ENCODE data around the gene EVC2.

Gene EVC2

GRCh38 chr4:5715357-5715756 is 7.0 kb upstream of the EVC2 start (continued):
- no peak for TF ChIP-seq POU6F1 (CRISPR knock-in tag; IDR thresholded peaks at IDR 0.05; ENCODE audit: borderline replicate concordance, low read depth)

DNA sequence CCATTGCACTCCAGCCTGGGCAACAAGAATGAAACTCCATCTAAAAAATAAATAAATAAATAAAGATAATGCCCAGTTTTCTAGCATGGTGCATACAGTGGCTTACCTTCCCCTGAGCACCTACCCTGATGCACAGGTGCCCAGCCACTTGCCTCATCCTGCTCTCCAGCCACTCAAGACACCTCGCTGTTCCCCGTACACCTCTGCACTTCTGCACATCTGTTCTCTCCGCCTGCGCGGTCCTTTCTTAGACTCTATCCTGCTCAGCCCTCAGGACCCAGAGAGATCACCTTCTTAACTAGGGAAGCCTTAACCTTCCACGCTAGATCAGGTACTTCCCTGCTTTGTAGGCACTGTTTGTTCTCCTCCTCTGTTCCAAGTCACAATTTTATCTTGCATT is 5.5 kb upstream of the EVC2 start:
- TF ChIP-seq PPARA (CRISPR knock-in tag; IDR thresholded peaks at IDR 0.05; ENCODE audit: borderline replicate concordance) (no peak), ARNTL (CRISPR knock-in tag; IDR thresholded peaks at IDR 0.05; ENCODE audit: borderline replicate concordance, low read depth) (no peak), GLIS3 (CRISPR knock-in tag; IDR thresholded peaks at IDR 0.05) (no peak), ZFP30 (CRISPR knock-in tag; IDR thresholded peaks at IDR 0.05) (no peak), CSDC2 (CRISPR knock-in tag; IDR thresholded peaks at IDR 0.05) (no peak), ISL1 (CRISPR knock-in tag; IDR thresholded peaks at IDR 0.05) (no peak), ZNF70 (CRISPR knock-in tag; IDR thresholded peaks at IDR 0.05) (no peak), ZC3H10 (CRISPR knock-in tag; IDR thresholded peaks at IDR 0.05) (no peak), CSRNP3 (CRISPR knock-in tag; IDR thresholded peaks at IDR 0.05) (no peak), TOX (CRISPR knock-in tag; IDR thresholded peaks at IDR 0.05; ENCODE audit: borderline replicate concordance) (no peak), POU6F1 (CRISPR knock-in tag; IDR thresholded peaks at IDR 0.05; ENCODE audit: borderline replicate concordance, low read depth) (no peak), CREB5 (CRISPR knock-in tag; IDR thresholded peaks at IDR 0.05; ENCODE audit: low read depth) (no peak), ZFP3 (CRISPR knock-in tag; IDR thresholded peaks at IDR 0.05) (no peak), RARB (CRISPR knock-in tag; IDR thresholded peaks at IDR 0.05) (no peak), ZNF565 (CRISPR knock-in tag; conservative IDR thresholded peaks at IDR 0.05; ENCODE audit: low read depth) (no peak), TCF4 (CRISPR knock-in tag; IDR thresholded peaks at IDR 0.05; ENCODE audit: borderline replicate concordance) (no peak), ZNF8 (CRISPR knock-in tag; IDR thresholded peaks at IDR 0.05) (no peak), OSR1 (CRISPR knock-in tag; IDR thresholded peaks at IDR 0.05) (no peak)
- TF ChIP-seq, protein P1, sequence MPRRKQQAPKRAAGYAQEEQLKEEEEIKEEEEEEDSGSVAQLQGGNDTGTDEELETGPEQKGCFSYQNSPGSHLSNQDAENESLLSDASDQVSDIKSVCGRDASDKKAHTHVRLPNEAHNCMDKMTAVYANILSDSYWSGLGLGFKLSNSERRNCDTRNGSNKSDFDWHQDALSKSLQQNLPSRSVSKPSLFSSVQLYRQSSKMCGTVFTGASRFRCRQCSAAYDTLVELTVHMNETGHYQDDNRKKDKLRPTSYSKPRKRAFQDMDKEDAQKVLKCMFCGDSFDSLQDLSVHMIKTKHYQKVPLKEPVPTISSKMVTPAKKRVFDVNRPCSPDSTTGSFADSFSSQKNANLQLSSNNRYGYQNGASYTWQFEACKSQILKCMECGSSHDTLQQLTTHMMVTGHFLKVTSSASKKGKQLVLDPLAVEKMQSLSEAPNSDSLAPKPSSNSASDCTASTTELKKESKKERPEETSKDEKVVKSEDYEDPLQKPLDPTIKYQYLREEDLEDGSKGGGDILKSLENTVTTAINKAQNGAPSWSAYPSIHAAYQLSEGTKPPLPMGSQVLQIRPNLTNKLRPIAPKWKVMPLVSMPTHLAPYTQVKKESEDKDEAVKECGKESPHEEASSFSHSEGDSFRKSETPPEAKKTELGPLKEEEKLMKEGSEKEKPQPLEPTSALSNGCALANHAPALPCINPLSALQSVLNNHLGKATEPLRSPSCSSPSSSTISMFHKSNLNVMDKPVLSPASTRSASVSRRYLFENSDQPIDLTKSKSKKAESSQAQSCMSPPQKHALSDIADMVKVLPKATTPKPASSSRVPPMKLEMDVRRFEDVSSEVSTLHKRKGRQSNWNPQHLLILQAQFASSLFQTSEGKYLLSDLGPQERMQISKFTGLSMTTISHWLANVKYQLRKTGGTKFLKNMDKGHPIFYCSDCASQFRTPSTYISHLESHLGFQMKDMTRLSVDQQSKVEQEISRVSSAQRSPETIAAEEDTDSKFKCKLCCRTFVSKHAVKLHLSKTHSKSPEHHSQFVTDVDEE (CRISPR knock-in tag; IDR thresholded peaks at IDR 0.05): no peak
- ATAC-seq: no peak

- no peak for ATAC-seq
- no peak for TF ChIP-seq CSRNP3 (CRISPR knock-in tag; IDR thresholded peaks at IDR 0.05)
- TF ChIP-seq BACH2 (CRISPR knock-in tag; IDR thresholded peaks at IDR 0.05; ENCODE audit: borderline replicate concordance): no peak
- no peak for TF ChIP-seq ESRRG (CRISPR knock-in tag; IDR thresholded peaks at IDR 0.05)
- TF ChIP-seq OSR1 (CRISPR knock-in tag; IDR thresholded peaks at IDR 0.05): no peak
- no peak for TF ChIP-seq POU6F1 (CRISPR knock-in tag; IDR thresholded peaks at IDR 0.05; ENCODE audit: borderline replicate concordance, low read depth)
- no peak for TF ChIP-seq GLIS3 (CRISPR knock-in tag; IDR thresholded peaks at IDR 0.05)
- TF ChIP-seq ISL1 (CRISPR knock-in tag; IDR thresholded peaks at IDR 0.05): no peak
- TF ChIP-seq CSDC2 (CRISPR knock-in tag; IDR thresholded peaks at IDR 0.05): no peak
- TF ChIP-seq RARB (CRISPR knock-in tag; IDR thresholded peaks at IDR 0.05): no peak
- TF ChIP-seq, protein P1 (CRISPR knock-in tag; IDR thresholded peaks at IDR 0.05): no peak
- TF ChIP-seq ARNTL (CRISPR knock-in tag; IDR thresholded peaks at IDR 0.05; ENCODE audit: borderline replicate concordance, low read depth): no peak
- TF ChIP-seq ZFP3 (CRISPR knock-in tag; IDR thresholded peaks at IDR 0.05): no peak
- TF ChIP-seq ZNF70 (CRISPR knock-in tag; IDR thresholded peaks at IDR 0.05): no peak
- TF ChIP-seq SNAI2 (CRISPR knock-in tag; IDR thresholded peaks at IDR 0.05): no peak
Observed at GRCh38 chr4:5712931-5713330, 4.6 kb upstream of the EVC2 start.

Measured in SK-N-SH treated with all-trans-retinoic acid at 6 μM for 48 hours (cell line).